ENCODE results near the gene WDR38.

WDR38 gene

DNA sequence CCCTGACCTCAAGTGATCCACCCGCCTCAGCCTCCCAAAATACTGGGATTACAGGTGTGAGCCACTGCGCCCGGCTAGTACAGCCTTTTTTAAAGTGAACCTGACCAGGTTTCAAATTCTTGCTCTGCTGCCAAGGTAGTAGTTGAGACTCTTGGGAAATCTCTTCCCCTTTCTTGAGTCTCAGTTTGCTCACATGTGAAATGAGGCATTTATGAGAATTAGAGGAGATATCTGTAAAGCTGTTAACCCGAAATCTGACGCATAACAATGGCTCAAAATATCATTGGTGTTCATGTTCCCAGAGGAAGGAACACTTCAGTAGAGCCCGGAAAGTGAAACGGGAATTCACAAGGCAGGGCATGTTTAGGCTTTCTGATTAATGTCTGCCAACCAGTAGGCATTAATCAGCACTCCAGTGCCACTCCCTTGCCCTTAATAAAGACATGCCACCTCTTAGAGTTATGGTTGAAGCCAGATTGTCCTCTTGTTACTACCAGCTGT, 10.2 kb downstream of the WDR38 start:
- H3K4me2 ChIP-seq (ENCODE audit: low read length) = peak overlapping the region; percentile 13; the same call in 1 of the 2 replicates
- H2AFZ ChIP-seq (ENCODE audit: low read length) = no peak overlapping the region
- no peaks in the 10 kb centered on the region for H3K27me3 ChIP-seq (ENCODE audit: insufficient read depth, low read length)
- peaks cover 32% of the 10 kb centered on the region for H3K36me3 ChIP-seq (ENCODE audit: insufficient read depth, low read length)
- peaks cover 23% of the 10 kb centered on the region for H3K79me2 ChIP-seq (ENCODE audit: insufficient read depth, low read length)
- no peak overlapping the region for H3K4me3 ChIP-seq (ENCODE audit: low read depth, low read length, poor library complexity, severe bottlenecking)
- no peak for TF ChIP-seq EZH2 (IDR thresholded peaks at IDR 0.05; ENCODE audit: borderline replicate concordance, low read length)
- TF ChIP-seq, protein P1, sequence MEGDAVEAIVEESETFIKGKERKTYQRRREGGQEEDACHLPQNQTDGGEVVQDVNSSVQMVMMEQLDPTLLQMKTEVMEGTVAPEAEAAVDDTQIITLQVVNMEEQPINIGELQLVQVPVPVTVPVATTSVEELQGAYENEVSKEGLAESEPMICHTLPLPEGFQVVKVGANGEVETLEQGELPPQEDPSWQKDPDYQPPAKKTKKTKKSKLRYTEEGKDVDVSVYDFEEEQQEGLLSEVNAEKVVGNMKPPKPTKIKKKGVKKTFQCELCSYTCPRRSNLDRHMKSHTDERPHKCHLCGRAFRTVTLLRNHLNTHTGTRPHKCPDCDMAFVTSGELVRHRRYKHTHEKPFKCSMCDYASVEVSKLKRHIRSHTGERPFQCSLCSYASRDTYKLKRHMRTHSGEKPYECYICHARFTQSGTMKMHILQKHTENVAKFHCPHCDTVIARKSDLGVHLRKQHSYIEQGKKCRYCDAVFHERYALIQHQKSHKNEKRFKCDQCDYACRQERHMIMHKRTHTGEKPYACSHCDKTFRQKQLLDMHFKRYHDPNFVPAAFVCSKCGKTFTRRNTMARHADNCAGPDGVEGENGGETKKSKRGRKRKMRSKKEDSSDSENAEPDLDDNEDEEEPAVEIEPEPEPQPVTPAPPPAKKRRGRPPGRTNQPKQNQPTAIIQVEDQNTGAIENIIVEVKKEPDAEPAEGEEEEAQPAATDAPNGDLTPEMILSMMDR (IDR thresholded peaks at IDR 0.05; ENCODE audit: low read length) = no peak
- H3K9me2 ChIP-seq (ENCODE audit: low read depth, low read length) = no peaks in the 10 kb centered on the region
- 0 out of 2 replicates have a peak, but pooled peaks cover 10% of the 10 kb centered on the region for H3F3A ChIP-seq (ENCODE audit: insufficient read depth, low read length)
- peaks cover 53% of the 10 kb centered on the region for H3K4me1 ChIP-seq (ENCODE audit: insufficient read depth, low read length, severe bottlenecking)
- H4K20me1 ChIP-seq (ENCODE audit: insufficient read depth, low read length) = no peaks in the 10 kb centered on the region
- no peak overlapping the region for H3K9ac ChIP-seq (ENCODE audit: low read length)
- peak overlapping the region; percentile 42 for H3K27ac ChIP-seq (ENCODE audit: low read depth, low read length, poor library complexity, severe bottlenecking)
- no peaks in the 10 kb centered on the region for H3K9me3 ChIP-seq (ENCODE audit: low read length)

DNA sequence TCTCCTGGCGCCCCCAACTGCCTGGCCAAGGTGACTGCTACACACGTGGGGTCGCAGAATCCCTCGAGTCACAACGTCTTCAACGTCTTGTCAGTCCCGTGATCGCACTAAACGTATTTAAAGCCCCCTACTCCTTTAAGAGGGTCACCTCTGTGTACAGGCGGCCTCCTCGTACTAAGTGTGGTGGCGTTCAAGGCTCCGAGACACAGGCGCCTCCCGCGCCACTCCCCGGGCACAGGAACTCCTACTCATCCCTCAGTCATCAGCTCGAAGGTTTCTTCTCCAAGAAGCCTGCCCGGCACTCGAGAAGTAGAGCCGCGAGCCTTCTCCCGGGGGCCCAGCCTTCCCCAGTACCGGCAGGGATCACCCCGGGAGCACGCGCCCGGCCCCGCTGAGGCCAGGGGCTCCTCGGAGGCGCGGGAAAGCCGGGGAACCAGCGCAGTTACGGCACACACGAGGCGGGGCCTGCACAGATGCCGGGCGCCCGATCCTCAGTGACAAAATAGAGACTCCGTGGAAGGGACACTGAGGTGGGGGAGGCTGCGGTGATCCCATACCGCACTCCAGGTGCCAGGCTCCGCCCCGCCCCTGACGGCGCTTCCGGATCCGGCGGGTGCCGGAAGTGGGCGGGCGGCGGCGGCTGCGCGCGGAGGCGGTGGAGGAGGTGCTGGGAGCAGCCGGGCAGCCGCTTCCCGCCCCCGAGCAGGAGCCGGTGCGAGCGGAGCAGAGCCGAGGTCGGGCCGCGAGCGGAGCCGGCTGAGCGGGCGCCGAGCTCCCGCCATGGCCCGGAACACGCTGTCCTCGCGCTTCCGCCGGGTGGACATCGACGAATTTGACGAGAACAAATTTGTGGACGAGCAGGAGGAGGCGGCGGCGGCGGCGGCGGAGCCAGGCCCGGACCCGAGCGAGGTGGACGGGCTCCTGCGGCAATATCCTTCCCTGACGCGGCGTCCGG, 15.5 kb downstream of the WDR38 start:
- peak overlapping the region; percentile 56 for H3K27ac ChIP-seq (ENCODE audit: low read depth, low read length, poor library complexity, severe bottlenecking)
- no peaks in the 10 kb centered on the region for H3F3A ChIP-seq (ENCODE audit: insufficient read depth, low read length)
- no peaks in the 10 kb centered on the region for H3K9me3 ChIP-seq (ENCODE audit: low read length)
- peak overlapping the region; percentile 99 for H3K9ac ChIP-seq (ENCODE audit: low read length)
- no peaks in the 10 kb centered on the region for H3K27me3 ChIP-seq (ENCODE audit: insufficient read depth, low read length)
- H3K4me2 ChIP-seq (ENCODE audit: low read length) = peak overlapping the region; percentile 87
- H3K4me1 ChIP-seq (ENCODE audit: insufficient read depth, low read length, severe bottlenecking) = peaks cover 47% of the 10 kb centered on the region
- no peaks in the 10 kb centered on the region for H3K9me2 ChIP-seq (ENCODE audit: low read depth, low read length)
- H3K36me3 ChIP-seq (ENCODE audit: insufficient read depth, low read length) = peaks cover 17% of the 10 kb centered on the region; the same call in 1 of the 2 replicates
- no peak for TF ChIP-seq EZH2 (IDR thresholded peaks at IDR 0.05; ENCODE audit: borderline replicate concordance, low read length)
- TF ChIP-seq, protein P1 (IDR thresholded peaks at IDR 0.05; ENCODE audit: low read length) = peak; percentile 59
- H4K20me1 ChIP-seq (ENCODE audit: insufficient read depth, low read length) = no peaks in the 10 kb centered on the region
- H2AFZ ChIP-seq (ENCODE audit: low read length) = no peak overlapping the region
- peak overlapping the region; percentile 88 for H3K4me3 ChIP-seq (ENCODE audit: low read depth, low read length, poor library complexity, severe bottlenecking)
- peaks cover 39% of the 10 kb centered on the region for H3K79me2 ChIP-seq (ENCODE audit: insufficient read depth, low read length)

DNA sequence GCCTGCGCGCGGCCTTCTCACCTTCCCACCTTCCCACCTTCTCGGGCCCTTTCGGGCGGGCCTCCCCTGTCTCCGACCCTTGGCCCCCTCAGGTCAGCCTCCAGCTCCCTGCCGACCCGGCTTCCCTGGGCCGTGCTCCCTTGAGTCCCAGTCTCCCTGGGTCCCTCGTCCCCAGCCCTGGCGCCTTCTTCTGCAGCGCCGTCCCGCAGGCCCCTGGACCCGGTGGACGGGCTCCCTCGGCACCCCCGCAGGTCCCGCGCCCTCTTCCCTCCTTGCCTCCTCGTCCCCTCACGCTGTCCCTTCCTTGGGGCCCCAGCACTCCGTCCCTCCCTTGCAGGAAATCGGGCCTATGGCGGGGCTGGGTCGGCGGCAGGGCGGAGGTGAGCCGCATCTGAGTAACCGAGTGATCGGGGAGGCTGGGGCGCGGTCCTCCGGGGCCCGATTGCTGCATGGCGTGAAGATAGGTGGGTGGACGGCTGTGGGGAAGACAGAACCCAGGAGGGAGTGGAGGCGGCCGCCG, 16.3 kb downstream of the WDR38 start:
- Histone ChIP-seq H3K79me2 (ENCODE audit: insufficient read depth, low read length) (peaks cover 39% of the 10 kb centered on the region), H3K4me1 (ENCODE audit: insufficient read depth, low read length, severe bottlenecking) (peaks cover 45% of the 10 kb centered on the region), H3K4me3 (ENCODE audit: low read depth, low read length, poor library complexity, severe bottlenecking) (peak overlapping the region; percentile 88), H3K27ac (ENCODE audit: low read depth, low read length, poor library complexity, severe bottlenecking) (peak overlapping the region; percentile 83), H3K4me2 (ENCODE audit: low read length) (peak overlapping the region; percentile 87), H3K9me3 (ENCODE audit: low read length) (no peaks in the 10 kb centered on the region), H3K9me2 (ENCODE audit: low read depth, low read length) (no peaks in the 10 kb centered on the region), H2AFZ (ENCODE audit: low read length) (no peak overlapping the region), H3K36me3 (ENCODE audit: insufficient read depth, low read length) (peaks cover 23% of the 10 kb centered on the region; the same call in 1 of the 2 replicates), H3K27me3 (ENCODE audit: insufficient read depth, low read length) (no peaks in the 10 kb centered on the region), H3K9ac (ENCODE audit: low read length) (peak overlapping the region; percentile 99), H3F3A (ENCODE audit: insufficient read depth, low read length) (no peaks in the 10 kb centered on the region), H4K20me1 (ENCODE audit: insufficient read depth, low read length) (no peaks in the 10 kb centered on the region)
- TF ChIP-seq EZH2 (IDR thresholded peaks at IDR 0.05; ENCODE audit: borderline replicate concordance, low read length) = no peak
- TF ChIP-seq, protein P1 (IDR thresholded peaks at IDR 0.05; ENCODE audit: low read length) = no peak
